ENCODE measurements around the gene PCDHAC1.
"Not testable (repeated sequence)": the region's sequence is repeated elsewhere in the genome, so short reads cannot be mapped to it uniquely, and the experiment has no call there.

PCDHAC1 gene

DNA sequence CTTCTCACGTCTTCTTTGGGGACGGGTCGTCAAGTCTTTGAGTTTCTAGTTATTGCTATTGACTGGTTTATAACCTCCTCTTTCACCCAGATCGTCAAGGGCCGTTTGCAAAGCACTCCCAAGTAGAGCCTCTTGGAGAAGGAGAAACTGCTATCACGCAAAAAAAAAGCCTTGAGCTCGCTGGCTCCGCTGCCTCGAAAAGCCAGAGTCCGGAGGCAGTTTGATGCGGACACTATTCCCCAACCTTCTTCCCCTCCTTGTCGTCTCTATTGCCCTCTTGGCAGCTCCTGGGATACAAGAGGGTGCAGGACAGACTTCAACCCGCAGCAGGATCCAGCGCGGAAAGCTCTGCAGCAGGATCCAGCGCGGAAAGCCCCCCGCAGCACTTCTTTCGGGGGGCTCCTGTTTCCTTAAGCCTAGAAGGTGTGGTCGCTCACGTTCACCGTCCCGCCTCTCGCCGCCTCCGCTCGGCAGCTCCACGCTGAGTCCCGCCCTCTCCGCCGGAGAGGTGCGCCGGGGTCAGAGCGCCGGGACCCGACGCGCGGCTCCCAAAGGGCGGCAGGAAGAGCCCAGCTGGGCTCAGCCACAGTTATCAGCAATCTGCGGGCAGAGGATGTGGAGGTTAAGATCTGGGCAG lies at the start of gene PCDHAC1:
TSS of gene PCDHAC1 (plus strand) at position 494 of the 637 bp plus-strand sequence. CDS start 594 bp downstream, outside the sequence.
- no peak for DNase-seq (ENCODE audit: low read depth)

GRCh38 chr5:140876541-140877261 lies 49.4 kb upstream of the PCDHAC1 start:
- not testable (repeated sequence) for DNase-seq (ENCODE audit: low read depth)

- DNase-seq (ENCODE audit: low read depth): no peak
Measured at GRCh38 chr5:140877262-140877581, 48.9 kb upstream of the PCDHAC1 start.

- DNase-seq (ENCODE audit: low read depth): no peak
Measured at GRCh38 chr5:140881889-140882590, 44.1 kb upstream of the PCDHAC1 start, which contains the start of gene PCDHA13. Gene PCDHA13, plus strand, starts transcription at chr5:140882124. Its CDS starts 145 bp downstream, at chr5:140882269.

- no peak for DNase-seq (ENCODE audit: low read depth)
Measured at GRCh38 chr5:140882591-140882899, 43.6 kb upstream of the PCDHAC1 start.

GRCh38 chr5:140883373-140883772 lies 42.7 kb upstream of the PCDHAC1 start:
- no peak for DNase-seq (ENCODE audit: low read depth)

- no peak for DNase-seq (ENCODE audit: low read depth)
Measured at GRCh38 chr5:140883927-140884697, 42.0 kb upstream of the PCDHAC1 start.

DNA sequence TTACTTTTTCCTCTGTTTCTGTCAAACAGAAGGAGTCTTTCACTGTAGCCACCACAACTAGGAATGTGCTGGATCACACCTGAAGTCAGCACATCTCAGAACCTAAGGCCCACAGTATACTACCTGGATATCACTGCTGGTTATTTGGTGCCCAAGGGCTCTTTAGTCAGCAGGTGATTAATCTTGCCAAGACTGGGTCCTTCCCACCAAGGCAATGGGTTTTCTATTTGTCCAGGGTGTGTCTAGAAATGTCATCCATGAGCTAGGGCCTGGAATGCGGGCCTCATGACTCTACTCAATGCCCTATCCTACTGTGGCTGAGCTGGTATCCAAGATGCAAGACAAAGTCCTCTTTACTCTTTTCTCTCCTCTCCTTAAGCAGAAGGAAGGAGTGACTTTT lies 9.8 kb upstream of the PCDHAC1 start:
- no peak for DNase-seq (ENCODE audit: low read depth)

DNA sequence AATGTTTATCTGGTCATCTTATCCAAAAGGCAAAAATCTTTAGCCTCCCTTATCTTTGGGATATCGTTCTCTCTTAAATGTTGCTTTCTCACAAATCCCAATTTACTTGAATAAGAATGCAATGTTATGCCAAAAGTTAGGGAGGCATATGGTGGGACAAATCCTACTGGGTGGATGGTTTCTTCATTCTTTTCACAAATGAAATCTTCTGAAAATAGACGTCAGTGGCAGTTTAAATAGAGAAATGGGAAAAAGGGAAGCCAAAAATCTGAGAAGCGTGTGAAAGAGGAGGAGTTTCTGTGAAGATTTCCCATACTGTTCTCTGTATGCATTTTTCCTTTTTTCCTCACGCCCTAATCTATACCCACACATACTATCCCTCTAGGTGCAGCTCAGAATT lies 2.5 kb upstream of the PCDHAC1 start:
- DNase-seq (ENCODE audit: low read depth): no peak

DNA sequence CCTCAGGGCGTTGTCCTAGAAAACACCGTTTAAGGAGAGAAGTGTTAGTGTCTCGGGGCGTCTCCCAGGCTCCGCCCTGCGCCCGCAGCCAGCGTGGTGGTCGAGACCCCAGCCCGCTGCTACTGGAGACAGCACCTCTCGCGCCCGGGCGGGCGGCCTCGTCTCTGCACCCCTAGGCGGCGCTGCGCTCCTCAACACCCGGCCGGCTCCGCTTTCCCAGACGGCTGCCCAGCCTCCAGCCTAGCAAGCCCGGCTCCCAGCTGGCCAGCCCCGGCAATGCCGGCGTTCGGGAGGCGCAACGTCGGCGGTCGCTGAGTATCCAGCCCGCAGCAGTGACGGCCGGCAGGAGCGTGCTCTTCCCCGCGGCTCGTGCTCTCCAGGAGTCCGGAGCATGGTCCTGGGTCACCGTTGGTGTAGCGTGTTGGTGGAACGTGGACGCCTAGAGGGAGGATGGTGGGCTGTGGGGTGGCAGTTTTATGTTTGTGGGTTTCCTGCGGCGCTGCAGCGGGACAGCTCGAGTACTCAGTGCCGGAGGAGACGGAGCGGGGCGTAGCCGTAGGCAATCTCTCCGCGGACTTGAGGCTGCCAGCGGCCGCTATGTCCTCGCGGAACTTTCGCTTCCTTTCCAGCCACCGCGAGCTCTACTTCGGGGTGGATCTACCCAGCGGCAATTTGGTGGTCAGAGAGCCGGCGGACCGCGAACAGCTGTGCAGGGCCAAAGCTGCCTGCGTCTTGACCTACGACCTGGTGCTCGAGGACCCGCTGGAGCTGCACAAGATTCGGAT lies 536 bp downstream of the PCDHAC1 start:
- no peak for DNase-seq (ENCODE audit: low read depth)

- DNase-seq (ENCODE audit: low read depth): no peak
Measured at GRCh38 chr5:140927228-140927573, 1.1 kb downstream of the PCDHAC1 start.

DNA sequence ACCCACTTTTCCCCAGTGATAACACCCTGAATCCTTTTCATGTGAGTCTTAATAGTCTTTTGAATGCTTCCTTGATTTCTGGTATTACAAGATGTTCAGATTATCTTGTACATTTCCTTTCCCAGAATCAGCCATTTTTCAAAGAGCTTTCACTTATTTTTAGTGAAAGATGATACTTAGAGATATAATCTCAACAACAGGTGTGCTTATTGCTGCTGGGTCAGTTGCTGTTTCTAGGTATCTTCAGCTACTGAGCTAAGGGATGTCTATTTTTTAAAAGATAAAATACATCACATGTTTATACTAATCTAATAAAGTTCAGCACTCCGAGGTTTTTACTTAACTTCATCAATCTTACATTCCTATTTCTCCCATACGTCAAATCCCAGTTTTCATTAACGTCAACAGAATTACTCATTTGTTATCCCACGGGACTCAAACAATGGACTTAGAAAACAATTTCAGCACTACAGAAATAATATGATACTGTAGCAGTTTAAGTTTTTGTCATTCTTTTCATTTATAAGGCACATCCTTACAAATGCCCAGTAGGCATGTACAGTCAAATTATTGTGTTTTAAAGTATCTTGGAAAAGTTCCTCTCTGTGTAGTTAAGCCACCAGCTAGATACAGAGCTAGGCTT lies 9.0 kb downstream of the PCDHAC1 start:
- DNase-seq (ENCODE audit: low read depth): no peak

DNA sequence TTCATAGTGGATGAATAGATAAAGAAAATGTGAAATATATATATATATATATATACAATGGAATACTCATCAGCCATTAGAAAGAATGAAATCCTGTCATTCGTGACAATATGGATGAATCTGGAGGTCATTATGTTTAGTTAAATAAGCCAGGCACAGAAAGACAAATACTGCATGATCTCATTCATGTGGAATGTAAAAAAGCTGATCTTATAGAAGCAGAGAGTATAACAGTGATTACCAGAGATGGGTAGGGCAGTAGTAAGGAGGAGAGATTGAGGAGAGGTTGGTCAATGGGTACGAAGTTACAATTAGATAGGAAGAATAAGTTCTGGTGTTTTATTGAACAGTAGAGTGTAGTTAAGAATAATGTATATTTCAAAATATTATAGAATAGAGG lies 20.5 kb downstream of the PCDHAC1 start:
- no peak for DNase-seq (ENCODE audit: low read depth)

DNA sequence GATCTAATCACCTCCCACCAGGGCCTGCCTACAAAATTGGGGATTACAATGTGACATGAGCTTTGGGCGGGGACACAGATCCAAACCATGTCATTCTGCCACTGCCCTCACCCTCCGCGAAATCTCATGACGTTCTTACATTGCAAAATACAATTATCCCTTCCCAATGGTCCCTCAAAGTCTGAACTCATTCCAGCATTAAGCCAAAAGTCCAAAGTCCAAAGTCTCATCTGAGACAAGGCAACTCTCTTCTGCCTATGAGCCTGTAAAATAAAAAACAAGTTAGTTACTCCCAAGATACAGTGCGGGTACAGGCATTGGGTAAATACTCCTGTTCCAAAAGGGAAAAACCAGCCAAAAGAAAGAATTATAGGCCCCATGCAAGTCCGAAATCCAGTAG lies 25.5 kb downstream of the PCDHAC1 start:
- no peak for DNase-seq (ENCODE audit: low read depth)

DNA sequence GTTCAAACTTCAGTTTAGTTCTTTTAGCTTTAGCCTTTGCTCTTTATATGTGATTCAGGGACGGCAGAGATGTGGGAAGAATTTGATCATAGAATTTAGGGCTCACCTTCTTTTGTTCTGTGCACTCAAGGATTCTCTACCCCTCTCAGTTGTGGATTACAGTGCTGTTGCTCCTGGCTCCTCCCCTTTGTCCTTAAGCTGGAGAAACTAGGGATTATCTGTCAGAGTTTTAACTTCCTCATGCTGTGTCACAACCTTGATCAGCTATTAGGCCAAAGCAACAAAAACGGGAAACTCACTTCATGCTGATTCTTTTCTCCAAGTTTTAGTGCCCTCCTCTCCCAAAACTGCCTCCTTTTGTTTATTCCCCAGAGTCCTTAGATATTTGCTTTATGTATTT lies 27.1 kb downstream of the PCDHAC1 start:
- DNase-seq (ENCODE audit: low read depth): no peak

GRCh38 chr5:140962190-140962589 lies 36.1 kb downstream of the PCDHAC1 start:
- no peak for DNase-seq (ENCODE audit: low read depth)

DNA sequence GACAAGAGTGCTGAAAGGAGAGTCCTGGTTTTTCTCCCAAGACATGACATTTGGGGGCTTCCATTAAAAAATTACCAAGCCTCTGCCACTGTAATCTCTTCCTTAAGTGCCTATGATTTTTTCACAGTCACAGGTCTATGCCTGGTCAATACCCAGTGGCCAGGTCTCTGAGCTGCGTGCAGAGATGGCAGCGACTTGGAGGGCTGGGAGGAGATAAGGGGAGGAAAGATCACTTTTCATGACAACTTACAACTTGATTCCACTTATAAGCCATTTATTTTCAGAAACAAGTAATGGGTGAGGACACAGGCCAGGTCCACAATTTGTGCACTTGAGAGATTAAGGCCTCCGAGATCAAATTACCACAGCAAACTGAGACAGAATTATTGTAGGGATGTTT lies 38.3 kb downstream of the PCDHAC1 start:
- no peak for DNase-seq (ENCODE audit: low read depth)

GRCh38 chr5:140965905-140966292 lies 39.8 kb downstream of the PCDHAC1 start:
- no peak for DNase-seq (ENCODE audit: low read depth)

DNA sequence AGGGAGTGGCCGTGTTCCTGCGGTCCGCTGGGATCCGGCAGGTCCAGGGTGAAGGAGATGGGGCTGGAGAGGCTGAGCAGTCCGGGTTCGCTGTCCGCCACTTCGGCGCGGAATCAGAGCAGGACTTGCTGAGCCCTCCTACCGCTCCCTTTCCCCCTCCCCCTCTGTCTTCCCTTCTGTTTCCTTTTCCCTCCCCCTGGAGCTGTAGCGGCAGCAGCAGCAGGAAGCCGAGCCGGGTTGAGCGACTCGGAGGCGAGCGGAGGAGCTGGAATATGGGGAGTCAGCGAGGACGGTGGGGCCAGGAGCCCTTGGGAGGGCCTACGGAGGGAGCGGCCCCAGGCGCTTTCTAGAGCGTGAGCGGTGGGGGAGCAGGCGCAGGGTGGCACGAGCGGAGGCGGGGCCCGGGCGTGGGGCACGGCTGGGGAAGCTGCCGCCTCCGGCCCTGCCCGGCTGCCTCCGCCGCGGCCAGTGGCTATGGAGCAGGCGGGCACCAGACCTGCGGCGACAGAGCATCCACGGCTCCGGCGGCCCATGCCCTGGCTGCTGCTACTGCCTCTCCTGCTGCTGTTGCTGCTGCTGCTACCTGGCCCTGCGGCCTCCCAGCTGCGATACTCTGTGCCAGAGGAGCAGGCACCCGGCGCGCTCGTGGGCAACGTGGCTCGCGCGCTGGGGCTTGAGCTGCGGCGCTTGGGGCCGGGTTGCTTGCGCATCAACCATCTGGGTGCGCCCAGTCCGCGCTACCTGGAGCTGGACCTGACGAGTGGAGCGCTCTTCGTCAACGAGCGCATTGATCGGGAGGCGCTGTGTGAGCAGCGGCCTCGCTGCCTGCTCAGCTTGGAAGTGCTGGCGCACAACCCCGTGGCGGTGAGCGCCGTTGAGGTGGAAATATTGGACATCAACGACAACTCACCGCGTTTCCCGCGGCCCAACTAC lies 40.5 kb downstream of the PCDHAC1 start, which contains the start of gene PCDHAC2:
TSS of gene PCDHAC2 (plus strand) at position 184 of the 933 bp plus-strand sequence. CDS start at position 475, 291 bp downstream.
- no peak for DNase-seq (ENCODE audit: low read depth)

DNA sequence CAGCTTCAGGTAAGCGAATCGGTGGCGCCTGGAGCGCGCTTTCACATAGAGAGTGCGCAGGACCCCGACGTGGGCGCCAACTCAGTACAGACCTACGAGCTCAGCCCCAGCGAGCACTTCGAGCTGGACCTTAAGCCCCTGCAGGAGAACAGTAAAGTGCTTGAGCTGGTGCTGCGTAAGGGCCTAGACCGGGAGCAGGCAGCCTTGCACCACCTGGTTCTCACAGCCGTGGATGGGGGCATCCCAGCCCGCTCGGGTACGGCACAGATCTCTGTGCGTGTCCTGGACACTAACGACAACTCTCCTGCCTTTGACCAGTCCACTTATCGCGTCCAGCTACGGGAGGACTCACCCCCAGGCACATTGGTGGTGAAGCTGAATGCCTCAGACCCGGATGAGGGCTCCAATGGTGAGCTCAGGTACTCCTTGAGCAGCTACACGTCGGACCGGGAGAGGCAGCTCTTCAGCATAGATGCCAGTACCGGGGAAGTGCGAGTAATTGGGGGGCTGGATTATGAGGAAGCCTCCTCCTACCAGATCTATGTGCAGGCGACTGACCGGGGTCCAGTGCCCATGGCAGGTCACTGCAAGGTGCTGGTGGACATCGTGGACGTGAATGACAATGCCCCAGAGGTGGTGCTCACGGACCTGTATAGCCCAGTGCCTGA lies 41.3 kb downstream of the PCDHAC1 start:
- no peak for DNase-seq (ENCODE audit: low read depth)

Measured in stimulated activated CD8-positive, alpha-beta memory T cell treated with anti-CD3 and anti-CD28 coated beads, Interleukin-7, amount 100 ng/mL, for 24 hours (primary cell).